IMR-90 (cell line): ENCODE data around the gene ADAMTS9. TPM values are rescaled to one million over a fixed set of nuclear protein-coding genes. Genes with fewer than 3 reads are reported as not detected.

Experiments used
- ATAC-seq: fragments of 200-7000 bp; cut with Tn5 transposase; 2 replicates; pipeline ENCODE4 v1.9.1; 2020; ENCODE audit warnings: low read depth, mild to moderate bottlenecking, moderate library complexity
- BruUV-seq: library from RNA; stranded (reverse); fragments of 400-500 nt; replicated peaks from 2 replicates; lab custom pipeline; 2021; lab: Mats Ljungman, UMichigan
- CTCF ChIA-PET: fragments of 300-600 bp; formaldehyde crosslinking; extraction: SDS; loops from one replicate; lab custom pipeline; 2021; ENCODE audit warnings: antibody characterized with exemption; lab: Yijun Ruan, JAX
- POLR2A ChIA-PET: fragments of 300-600 bp; sonication (Branson Sonifier 250); formaldehyde crosslinking; loops from one replicate; lab custom pipeline; 2022; ENCODE audit warnings: antibody characterized with exemption; ENCODE audit not compliant: unreplicated experiment; lab: Charles Lee
- DNase-seq: peaks from one replicate; pipeline ENCODE4 v3.0.0; 2013
- H2AFZ ChIP-seq: replicated peaks from 2 replicates; pipeline ENCODE3; 2013; ENCODE audit warnings: low read length, mild to moderate bottlenecking; ENCODE audit not compliant: poor library complexity
- H2AK5ac ChIP-seq: 2 replicates; pipeline ENCODE4 v1.6.1; 2013; ENCODE audit warnings: low read depth, low read length, inconsistent platforms
- H2AK9ac ChIP-seq: replicated peaks from 2 replicates; pipeline ENCODE3; 2013; ENCODE audit warnings: mild to moderate bottlenecking, low read depth, low read length, moderate library complexity; ENCODE audit not compliant: poor library complexity
- H2BK120ac ChIP-seq: 2 replicates; pipeline ENCODE4 v1.6.1; 2013; ENCODE audit warnings: low read depth, low read length, inconsistent platforms
- H2BK15ac ChIP-seq: 3 replicates; pipeline ENCODE4 v1.6.1; 2013; ENCODE audit warnings: low read depth, low read length, inconsistent platforms
- H2BK20ac ChIP-seq: 2 replicates; pipeline ENCODE4 v1.6.1; 2013; ENCODE audit warnings: low read depth, mild to moderate bottlenecking, inconsistent platforms, low read length, moderate library complexity
- H2BK5ac ChIP-seq: 2 replicates; pipeline ENCODE4 v1.6.1; 2013; ENCODE audit warnings: mild to moderate bottlenecking, low read depth, low read length, inconsistent platforms; ENCODE audit not compliant: poor library complexity, severe bottlenecking
- H3K14ac ChIP-seq: replicated peaks from 2 replicates; pipeline ENCODE4 v1.6.1; 2013; ENCODE audit warnings: low read depth, low read length, inconsistent platforms
- H3K18ac ChIP-seq: 2 replicates; pipeline ENCODE4 v1.6.1; 2013; ENCODE audit warnings: low read depth, low read length, control low read depth
- H3K23ac ChIP-seq: 2 replicates; pipeline ENCODE4 v1.6.1; 2013; ENCODE audit warnings: low read depth, low read length, inconsistent platforms
- H3K27ac ChIP-seq: 2 replicates; pipeline ENCODE4 v1.5.1; 2013; ENCODE audit warnings: mild to moderate bottlenecking, control low read depth, low read length; ENCODE audit not compliant: insufficient read depth
- H3K27me3 ChIP-seq: 2 replicates; pipeline ENCODE4 v1.6.1; 2013; ENCODE audit warnings: low read length; ENCODE audit not compliant: control insufficient read depth, insufficient read depth
- H3K36me3 ChIP-seq: 2 replicates; pipeline ENCODE4 v1.6.1; 2013; ENCODE audit warnings: low read length, mixed read lengths; ENCODE audit not compliant: control insufficient read depth, insufficient read depth
- H3K4ac ChIP-seq: 2 replicates; pipeline ENCODE4 v1.6.1; 2013; ENCODE audit warnings: low read depth, low read length, inconsistent platforms
- H3K4me1 ChIP-seq: 2 replicates; pipeline ENCODE4 v1.6.1; 2013; ENCODE audit warnings: low read length, mixed read lengths; ENCODE audit not compliant: control insufficient read depth, insufficient read depth
- H3K4me2 ChIP-seq: 2 replicates; pipeline ENCODE4 v1.6.1; 2013; ENCODE audit warnings: low read depth, mild to moderate bottlenecking, control low read depth, low read length, moderate library complexity
- H3K4me3 ChIP-seq: 2 replicates; pipeline ENCODE4 v1.5.1; 2013; ENCODE audit warnings: low read depth, mild to moderate bottlenecking, control low read depth, low read length, moderate library complexity; ENCODE audit not compliant: insufficient read depth
- H3K56ac ChIP-seq: 2 replicates; pipeline ENCODE4 v1.6.1; 2013; ENCODE audit warnings: low read length, inconsistent platforms; ENCODE audit not compliant: insufficient read depth; ENCODE audit errors: extremely low read depth
- H3K79me1 ChIP-seq, 2 experiments: 2 replicates each; pipeline ENCODE4 v1.6.1; 2013; ENCODE audit warnings: low read length in 2 of 2, inconsistent platforms in 1 of 2, low read depth in 1 of 2
- H3K9ac ChIP-seq: 2 replicates; pipeline ENCODE4 v1.6.1; 2013; ENCODE audit warnings: low read depth, low read length, control low read depth
- H3K9me1 ChIP-seq: 2 replicates; pipeline ENCODE4 v1.6.1; 2013; ENCODE audit warnings: low read length, inconsistent platforms; ENCODE audit not compliant: insufficient read depth
- H3K9me3 ChIP-seq: 2 replicates; pipeline ENCODE4 v1.6.1; 2013; ENCODE audit warnings: low read length; ENCODE audit not compliant: control insufficient read depth, insufficient read depth
- H4K20me1 ChIP-seq: 2 replicates; pipeline ENCODE4 v1.6.1; 2013; ENCODE audit warnings: low read length, inconsistent platforms; ENCODE audit not compliant: insufficient read depth
- H4K5ac ChIP-seq: 2 replicates; pipeline ENCODE4 v1.6.1; 2013; ENCODE audit warnings: mild to moderate bottlenecking, low read depth, low read length, control low read depth
- H4K8ac ChIP-seq, 2 experiments: 2 replicates each; pipeline ENCODE4 v1.6.1; 2013; ENCODE audit warnings: low read depth in 2 of 2, low read length in 2 of 2, control low read depth in 1 of 2, inconsistent platforms in 1 of 2
- H4K91ac ChIP-seq: 2 replicates; pipeline ENCODE4 v1.6.1; 2013; ENCODE audit warnings: low read depth, low read length, inconsistent platforms; ENCODE audit not compliant: insufficient read depth
- CEBPB ChIP-seq: IDR thresholded peaks from 2 replicates; pipeline ENCODE4 v1.6.1; 2012; ENCODE audit warnings: low read depth, low read length, improper control_type of control experiment
- POLR2A ChIP-seq: IDR thresholded peaks from 2 replicates; pipeline ENCODE4 v1.6.1; 2012; ENCODE audit warnings: mild to moderate bottlenecking, low read depth, low read length
- RAD21 ChIP-seq: IDR thresholded peaks from 2 replicates; pipeline ENCODE4 v1.6.1; 2012; ENCODE audit warnings: low read length, improper control_type of control experiment
- USF2 ChIP-seq: fragments of 150-350 bp; IDR thresholded peaks from 2 replicates; pipeline ENCODE4 v1.6.1; 2017; ENCODE audit warnings: mild to moderate bottlenecking, antibody characterized with exemption, low read length, low read depth
- WGBS, 2 experiments: methylation state at CpG; one replicate each; pipeline versions ENCODE4 v1.1.5 to v1.1.7; 2013; ENCODE audit warnings: missing lambda C conversion rate in 2 of 2; ENCODE audit not compliant: insufficient read length in 1 of 2; ENCODE audit errors: extremely low coverage in 2 of 2; 5-methylcytosine and 5-hydroxymethylcytosine counted together
- dilution Hi-C: fragments of 300-500 bp; cut with HindIII; formaldehyde crosslinking; loops from one replicate; pipeline ENCODE4 v1.14.3; 2018; ENCODE audit warnings: low sequenced_read_pairs; ENCODE audit not compliant: unreplicated experiment
- in situ Hi-C: fragments of 300-500 bp; cut with MboI; formaldehyde crosslinking; loops from 3 replicates; pipeline ENCODE4 v1.14.3; 2019; ENCODE audit warnings: low sequenced_read_pairs, inconsistent platforms, mixed read lengths
- intact Hi-C: fragments of 100-400 bp; cut with micrococcal nuclease; formaldehyde crosslinking; loops from 2 replicates; pipeline ENCODE4 v1.10.0; 2022
- polyA plus RNA-seq, 3 experiments: library from polyadenylated mRNA; depleted of rRNA; stranded (reverse); fragments of >200 nt; gene quantifications; 2 replicates each; pipeline ENCODE4 v1.2.3, GENCODE V29; 2012; ENCODE audit warnings: low replicate concordance in 1 of 3
- total RNA-seq: library from RNA; depleted of rRNA; stranded (reverse); fragments of >200 nt; gene quantifications from 2 replicates; pipeline ENCODE4 v1.2.3, GENCODE V29; 2012

ADAMTS9 gene
- total and polyA plus RNA-seq, 2 of the 4 experiments (the other 2 are of a cell fraction): 0.55 to 1.1 TPM

GRCh38 chr3:64612082-64612860 lies 75.5 kb downstream of the ADAMTS9 start:
- Histone ChIP-seq H2AK9ac (no peak overlapping the region), H2BK20ac (no peak overlapping the region), H2BK15ac (no peak overlapping the region), H3K9me3 (no peaks in the 10 kb centered on the region), H3K9me1 (no peaks in the 10 kb centered on the region; the same call in 1 of the 2 replicates), H3K4me3 (no peak overlapping the region), H3K18ac (no peak overlapping the region), H2AK5ac (no peak overlapping the region), H2BK120ac (no peak overlapping the region), H3K23ac (no peak overlapping the region), H3K9ac (no peak overlapping the region), H4K91ac (no peak overlapping the region), H3K4ac (no peak overlapping the region), H4K5ac (no peak overlapping the region), H3K27me3 (no peaks in the 10 kb centered on the region), H4K8ac (no peak overlapping the region), H4K20me1 (no peaks in the 10 kb centered on the region; the same call in 1 of the 2 replicates), H2BK5ac (no peak overlapping the region), H3K56ac (no peak overlapping the region), H2AFZ (no peak overlapping the region), H3K4me1 (peaks cover 3% of the 10 kb centered on the region; the same call in 1 of the 2 replicates), H3K27ac (no peak overlapping the region), H3K14ac (no peak overlapping the region), H3K79me1 (no peaks in the 10 kb centered on the region), H3K36me3 (peaks cover 16% of the 10 kb centered on the region), H3K4me2 (no peak overlapping the region)
- intact Hi-C loops (no loop called here), in situ Hi-C loops (no loop called here), dilution Hi-C loops (no loop called here)
- peak; percentile 49 for DNase-seq
- peak; percentile 79 for ATAC-seq
- TF ChIP-seq RAD21 (no peak), USF2 (no peak), CEBPB (peak; percentile 63), POLR2A (no peak)
- WGBS, 2 experiments: no CpG with 5 or more reads among the region's 4 CpGs
- no TSS peak for BruUV-seq
- ChIA-PET POLR2A (no interaction called here), CTCF (no interaction called here)
